Stimulated activated CD4-positive, alpha-beta T cell treated with anti-CD3 and anti-CD28 coated beads, Interleukin-1b, Interleukin-23, amount 100 ng/mL, for 1 hour (primary cell): ENCODE data around the gene BBS10.
"Not testable (repeated sequence)": the region's sequence is repeated elsewhere in the genome, so short reads cannot be mapped to it uniquely, and the experiment has no call there.

ENCODE experiments used
- DNase-seq, 2 donors: peaks; one replicate each; pipeline ENCODE4 v3.0.0-alpha.2; 2020; ENCODE audit warnings: low read depth in 2 of 2

BBS10 gene

DNA sequence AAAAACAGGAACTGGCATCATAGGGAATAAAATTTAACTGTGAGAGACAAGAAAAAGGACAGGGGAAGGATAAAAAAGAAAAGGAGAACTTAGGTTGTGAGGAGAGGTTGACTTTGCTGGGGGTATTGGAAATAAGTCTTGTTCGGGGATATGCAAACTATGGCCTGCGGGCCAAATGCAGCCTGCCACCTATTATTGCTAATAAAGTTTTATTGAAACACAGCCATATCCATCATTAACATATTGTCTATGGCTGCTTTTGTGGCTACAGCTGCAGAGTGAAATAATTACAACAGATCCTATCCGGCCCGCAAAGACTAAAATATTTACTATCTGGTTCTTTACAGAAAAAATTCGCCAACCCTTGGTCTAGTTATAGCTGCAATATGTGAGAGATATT lies 18.6 kb downstream of the BBS10 start:
- DNase-seq = no peak

DNA sequence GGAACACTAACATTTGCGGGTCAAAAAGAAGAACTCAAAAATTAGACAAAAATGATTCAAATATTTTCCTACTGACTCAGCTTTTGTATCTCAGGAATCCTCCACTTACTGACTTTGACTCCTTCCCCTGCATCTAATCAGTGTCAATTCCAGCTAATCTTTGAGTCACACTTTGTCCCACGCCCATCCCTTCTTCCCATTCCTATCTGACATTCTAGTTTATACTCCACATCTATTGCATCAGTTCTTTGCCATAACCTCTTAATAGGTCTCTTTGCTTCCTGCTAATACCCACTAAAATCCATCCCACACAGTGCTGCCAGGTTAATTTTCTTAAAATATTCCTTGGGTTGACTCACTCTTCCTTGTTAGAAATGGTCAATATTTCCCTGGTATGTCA lies 19.1 kb downstream of the BBS10 start:
- DNase-seq = no peak

DNA sequence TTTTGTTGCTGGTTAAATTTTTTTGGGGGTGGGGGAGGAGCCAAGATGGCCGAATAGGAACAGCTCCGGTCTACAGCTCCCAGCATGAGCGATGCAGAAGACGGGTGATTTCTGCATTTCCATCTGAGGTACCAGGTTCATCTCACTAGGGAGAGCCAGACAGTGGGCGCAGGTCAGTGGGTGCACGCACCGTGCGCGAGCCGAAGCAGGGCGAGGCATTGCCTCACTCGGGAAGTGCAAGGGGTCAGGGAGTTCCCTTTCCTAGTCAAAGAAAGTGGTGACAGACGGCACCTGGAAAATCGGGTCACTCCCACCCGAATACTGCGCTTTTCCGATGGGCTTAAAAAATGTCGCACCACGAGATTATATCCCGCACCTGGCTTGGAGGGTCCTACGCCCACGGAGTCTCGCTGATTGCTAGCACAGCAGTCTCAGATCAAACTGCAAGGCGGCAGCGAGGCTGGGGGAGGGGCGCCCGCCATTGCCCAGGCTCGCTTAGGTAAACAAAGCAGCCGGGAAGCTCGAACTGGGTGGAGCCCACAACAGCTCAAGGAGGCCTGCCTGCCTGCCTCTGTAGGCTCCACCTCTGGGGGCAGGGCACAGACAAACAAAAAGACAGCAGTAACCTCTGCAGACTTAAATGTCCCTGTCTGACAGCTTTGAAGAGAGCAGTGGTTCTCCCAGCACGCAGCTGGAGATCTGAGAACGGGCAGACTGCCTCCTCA lies 28.5 kb downstream of the BBS10 start:
- not testable (repeated sequence) for DNase-seq

DNA sequence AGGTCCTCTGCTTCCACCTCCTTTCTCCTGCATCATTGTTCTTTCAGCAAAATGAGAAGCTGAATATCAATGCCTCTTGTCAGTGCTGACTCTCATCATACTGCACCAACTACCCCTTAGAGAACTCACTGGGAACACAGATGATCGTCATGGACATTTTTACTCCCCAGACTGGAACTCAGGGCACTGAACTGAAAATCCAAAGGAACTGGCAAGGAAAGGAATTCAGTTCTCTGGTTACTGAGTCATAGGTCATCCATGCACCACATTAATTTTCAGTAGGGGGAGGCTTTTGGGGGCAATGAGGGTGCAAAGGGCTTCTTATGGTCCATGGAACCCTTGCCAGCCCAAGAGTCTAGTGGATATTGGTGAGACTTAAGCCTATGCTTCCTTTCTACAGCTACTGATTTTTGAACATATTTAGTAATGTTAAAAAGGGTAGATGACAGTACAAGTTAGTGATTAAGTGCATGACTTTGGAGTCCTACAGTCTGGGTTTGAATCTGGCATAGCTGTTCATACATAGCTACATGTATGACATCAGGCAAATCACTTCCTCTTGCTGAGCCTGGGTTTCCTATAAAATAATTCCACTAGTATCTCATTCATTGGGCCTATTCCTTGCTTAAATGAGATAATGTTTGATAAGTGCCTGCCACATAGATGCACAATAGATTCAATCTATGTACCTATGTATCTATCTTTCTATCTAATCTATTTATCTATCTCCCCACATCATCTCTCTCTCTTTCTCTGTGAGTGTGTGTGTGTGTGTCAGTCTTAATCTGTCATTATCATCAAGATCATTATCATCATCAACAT lies 29.2 kb downstream of the BBS10 start:
- DNase-seq = no peak

DNA sequence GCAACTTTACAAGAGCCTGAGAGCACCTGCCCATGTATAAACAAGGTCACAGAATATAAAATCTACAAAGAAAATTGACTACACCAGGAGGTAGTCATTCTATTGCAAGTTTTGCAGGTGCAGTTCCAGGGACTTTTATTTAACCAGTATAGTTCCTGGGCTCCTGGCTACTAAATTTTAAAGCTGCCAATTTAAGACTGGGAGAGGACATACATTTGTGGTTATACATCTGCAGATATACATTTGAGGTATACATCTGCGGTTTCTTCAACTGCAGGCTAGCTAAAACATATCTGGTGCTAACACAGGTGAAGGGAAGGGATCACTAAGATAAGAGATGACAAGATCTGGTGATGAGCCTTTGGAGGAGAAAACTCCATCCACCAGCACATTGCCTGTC lies 30.2 kb downstream of the BBS10 start:
- DNase-seq = no peak

DNA sequence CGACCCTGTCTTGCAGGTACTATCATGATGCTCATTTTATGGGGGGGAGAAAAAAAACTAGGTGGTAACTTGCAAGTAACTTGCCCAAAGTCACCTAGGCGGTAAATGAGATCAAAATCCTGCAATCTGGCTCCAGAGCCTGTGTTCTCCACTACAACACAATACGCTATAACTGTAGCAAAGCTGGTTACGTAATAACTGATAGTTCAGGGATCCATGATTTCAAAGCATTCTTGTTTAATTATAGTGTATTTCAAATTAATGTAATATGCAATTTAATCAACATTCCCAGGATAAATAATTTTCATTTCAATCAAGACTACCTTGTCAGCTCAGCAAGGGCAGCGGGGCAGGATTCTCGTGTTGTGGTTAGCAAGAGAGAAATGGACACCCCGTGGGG lies 31.7 kb downstream of the BBS10 start:
- DNase-seq = no peak

DNA sequence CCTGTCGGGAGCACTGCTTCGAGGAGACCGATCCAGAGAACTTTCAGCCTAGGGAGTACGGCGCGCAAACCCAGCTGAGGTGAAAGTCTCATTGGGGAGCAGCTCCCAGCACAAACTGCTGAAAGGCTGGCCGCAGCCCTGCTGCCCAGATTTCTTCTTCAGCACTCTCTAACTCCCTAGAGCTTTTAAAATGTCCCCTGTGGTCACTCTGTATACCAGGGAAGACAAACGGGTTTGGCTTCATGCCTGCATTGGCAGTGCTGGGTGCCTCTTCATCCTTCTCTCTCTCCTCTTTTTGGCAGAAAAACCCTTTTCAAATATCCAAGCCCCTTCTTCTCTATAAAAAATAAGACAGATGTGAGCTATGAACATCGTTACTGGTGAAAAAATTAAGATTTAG lies 34.9 kb downstream of the BBS10 start:
- no peak for DNase-seq

DNA sequence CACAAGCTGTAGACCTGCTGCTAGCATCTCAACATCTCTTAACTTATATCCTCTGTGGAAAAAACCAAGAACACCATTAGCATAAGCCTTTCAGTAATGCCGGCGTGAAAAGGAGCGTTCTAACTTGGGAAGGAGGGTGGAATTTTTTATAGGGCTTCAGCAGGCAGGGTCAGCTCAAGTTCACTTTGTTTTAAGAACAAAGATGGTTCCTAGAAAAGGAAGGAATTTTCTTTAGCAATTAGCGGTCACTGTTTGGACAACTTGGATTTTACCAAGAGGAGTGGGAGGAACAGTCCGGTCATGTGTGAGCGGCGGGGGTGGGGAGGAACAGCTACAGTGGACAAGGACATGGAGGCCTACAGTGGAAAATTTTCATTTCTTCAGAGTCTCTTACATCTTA lies 35.9 kb downstream of the BBS10 start:
- no peak for DNase-seq

DNA sequence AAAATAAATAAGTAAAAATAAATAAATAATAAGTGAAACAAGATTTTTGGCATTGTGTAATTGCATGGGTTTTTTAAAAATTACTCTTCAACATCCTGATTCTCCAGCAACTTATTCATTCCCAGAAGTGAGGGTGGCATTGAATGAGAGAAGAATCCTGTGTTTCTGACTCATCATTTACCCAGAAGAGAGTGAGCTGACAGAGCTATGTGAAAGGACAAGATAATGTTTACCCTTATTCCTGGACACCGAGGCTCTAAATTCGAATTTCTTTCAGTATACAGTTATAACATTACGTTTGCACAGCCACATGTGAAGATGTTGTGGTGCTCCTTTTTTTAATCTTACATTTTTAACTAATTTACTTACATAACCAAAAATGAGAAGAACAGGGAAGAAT lies 36.4 kb downstream of the BBS10 start:
- DNase-seq = no peak

DNA sequence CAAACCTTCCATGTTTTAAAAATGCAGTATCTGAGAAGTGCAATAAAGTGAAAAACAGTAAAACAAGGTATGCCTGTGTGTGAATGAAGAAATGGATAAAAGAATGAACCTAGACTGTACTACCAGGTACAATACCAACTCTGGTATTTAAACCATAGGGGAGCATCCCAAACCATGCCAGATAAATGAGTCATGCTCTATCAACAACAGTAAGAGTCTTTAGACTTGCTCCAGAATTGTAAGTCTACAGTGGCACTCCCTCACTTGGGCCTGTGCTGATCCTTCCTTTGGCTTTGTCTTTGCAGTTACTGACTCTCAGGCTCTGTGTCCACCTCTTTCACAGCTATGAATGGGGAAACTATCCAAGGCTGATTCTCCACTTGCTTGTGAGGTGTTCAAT lies 38.1 kb downstream of the BBS10 start:
- DNase-seq = no peak

DNA sequence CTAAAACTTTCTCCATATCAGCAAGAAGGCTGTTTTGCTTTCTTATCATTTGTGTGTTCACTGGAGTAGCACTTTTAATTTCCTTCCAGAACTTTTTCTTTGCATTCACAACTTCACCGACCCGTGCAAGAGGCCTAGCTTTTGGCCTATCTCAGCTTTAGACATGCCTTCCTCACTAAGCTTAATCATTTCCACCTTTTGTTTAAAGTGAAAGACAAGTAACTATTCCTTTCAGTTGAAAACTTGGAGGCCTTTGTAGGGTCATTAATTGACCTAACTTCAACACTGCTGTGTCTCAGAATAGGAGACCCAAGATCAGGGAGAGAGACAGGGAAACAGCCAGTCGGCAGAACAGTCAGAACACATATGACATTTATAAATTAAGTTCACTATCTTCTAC lies 39.3 kb downstream of the BBS10 start:
- DNase-seq = no peak

DNA sequence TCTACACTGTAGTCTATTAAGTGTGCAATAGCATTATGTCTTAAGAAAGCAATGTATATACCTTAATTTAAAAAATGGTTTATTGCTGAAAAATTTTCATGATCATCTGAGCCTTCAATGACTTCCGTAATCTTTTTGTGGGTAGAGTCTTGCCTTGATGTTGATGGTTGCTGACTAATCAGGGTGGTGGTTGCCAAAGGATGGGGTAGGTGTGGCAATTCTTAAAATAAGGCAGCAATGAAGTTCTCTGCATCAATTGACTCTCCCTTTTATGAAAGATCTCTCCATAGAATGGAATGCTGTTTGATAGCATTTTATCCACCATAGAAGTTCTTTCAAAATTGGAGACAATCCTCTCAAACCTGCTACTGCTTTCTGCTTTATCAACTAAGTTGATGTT lies 41.1 kb downstream of the BBS10 start:
- no peak for DNase-seq

DNA sequence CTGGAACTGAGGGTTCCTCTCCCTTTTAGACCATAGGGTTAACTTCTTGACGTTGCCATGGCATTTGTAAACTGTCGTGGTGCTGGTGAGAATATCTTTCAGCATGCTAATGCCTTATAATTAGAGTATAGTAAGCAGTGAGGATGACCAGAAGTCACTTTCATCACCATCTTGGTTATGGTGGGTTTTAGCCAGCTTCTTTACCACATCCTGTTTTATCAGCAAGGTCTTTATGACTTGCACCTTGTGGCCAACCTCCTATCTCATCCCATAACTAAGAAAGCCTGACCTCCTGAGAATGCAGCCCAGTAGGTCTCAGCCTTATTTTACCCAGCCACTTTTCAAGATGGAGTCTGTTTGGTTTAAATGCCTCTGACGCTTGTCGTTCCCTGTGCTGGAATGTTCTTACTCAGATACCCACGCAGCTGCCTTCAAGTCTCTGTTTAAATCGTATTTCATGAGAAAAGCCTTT lies 44.2 kb downstream of the BBS10 start:
- no peak for DNase-seq

DNA sequence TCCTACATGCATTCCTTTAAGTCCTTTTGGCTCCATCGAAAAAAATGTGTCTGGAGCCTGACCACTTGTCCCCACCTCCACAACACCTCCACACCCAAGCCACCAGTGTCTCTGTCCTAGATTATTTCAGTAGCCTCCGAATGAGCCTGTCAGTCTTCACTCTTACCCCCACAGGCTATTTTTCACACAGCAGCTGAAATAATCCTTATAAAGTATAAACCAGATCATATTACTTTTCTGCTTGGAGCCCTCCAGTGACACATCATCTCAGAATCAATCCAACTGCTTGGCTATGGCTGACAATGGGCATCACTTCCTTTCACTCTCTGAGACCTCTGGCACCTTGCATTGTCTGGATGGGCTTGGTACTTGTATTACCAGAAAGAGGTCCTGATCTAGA lies 44.9 kb downstream of the BBS10 start:
- DNase-seq = no peak

DNA sequence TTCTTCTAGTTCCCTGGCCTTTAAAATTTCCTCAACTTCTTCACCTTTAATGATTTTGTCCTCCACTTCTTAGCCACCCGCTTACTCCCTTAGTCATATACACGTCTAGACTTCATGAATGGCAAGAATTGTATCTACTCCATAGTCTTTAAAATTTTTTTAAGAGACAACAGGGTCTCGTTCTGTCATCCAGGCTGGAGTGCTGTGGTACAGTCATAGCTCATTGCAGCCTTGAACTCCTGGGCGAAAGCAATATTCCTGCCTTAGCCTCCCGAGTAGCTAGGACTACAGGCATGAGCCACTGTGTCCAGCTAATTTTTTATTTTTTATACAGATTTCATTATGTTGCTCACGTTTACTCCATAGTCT lies 47.9 kb downstream of the BBS10 start:
- no peak for DNase-seq

DNA sequence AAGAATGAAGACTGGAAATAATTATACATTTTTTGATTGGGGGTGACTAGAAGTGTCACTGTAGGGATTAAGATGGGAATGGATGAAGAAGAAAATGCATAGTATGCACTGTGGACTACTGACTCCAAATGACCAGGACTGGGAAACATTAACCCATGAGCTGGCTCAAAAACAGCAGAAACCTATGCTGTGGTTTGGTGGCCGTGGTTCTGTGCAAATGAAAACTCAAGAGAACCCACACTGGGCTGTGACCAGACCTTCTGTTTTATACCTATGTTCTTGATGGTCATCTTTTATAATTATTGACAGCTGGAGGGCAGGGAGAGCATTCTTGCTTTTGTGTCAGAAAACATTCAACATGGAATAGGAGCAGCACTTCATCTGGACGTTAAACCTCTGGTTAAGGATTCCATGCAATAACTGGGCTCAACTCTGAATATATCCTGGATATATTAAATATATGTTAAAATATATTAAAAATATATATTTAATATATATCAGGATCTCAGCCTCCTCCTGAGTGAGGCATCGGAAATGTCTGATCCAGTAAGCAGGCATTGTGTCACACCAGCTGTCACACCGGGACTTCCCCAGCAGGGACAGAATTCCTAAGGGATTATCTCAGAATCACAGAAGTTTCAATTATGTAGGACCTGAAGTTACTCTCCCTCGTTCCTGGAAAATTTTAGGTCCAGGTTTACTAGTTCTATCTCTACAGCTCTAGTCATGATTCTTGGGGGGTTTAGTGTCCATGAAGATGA lies 48.5 kb downstream of the BBS10 start:
- DNase-seq = no peak
